Heart left ventricle (tissue), 16 donors: ENCODE data around the gene ROBO1. TPM values are rescaled to one million over a fixed set of nuclear protein-coding genes. Genes with fewer than 3 reads are reported as not detected.

ENCODE experiments used
- ATAC-seq, 4 donors: fragments of 200-7000 bp; cut with Tn5 transposase; one replicate each; pipeline ENCODE4 v1.9.1; 2020 to 2022; ENCODE audit warnings: moderate library complexity in 4 of 4, mild to moderate bottlenecking in 3 of 4, moderate number of reproducible peaks in 1 of 4
- DNase-seq, 5 donors: peaks; one replicate each; pipeline ENCODE4 v3.0.0-alpha.2; 2020
- H3K27ac ChIP-seq, 12 donors: fragments of 200-600 bp; sonication (generic) in 4 of 12; one replicate each; pipeline versions ENCODE4 v1.5.0 to v1.8.0; 2016 to 2022; ENCODE audit warnings: mild to moderate bottlenecking in 2 of 12
- H3K27me3 ChIP-seq, 9 donors: fragments of 200-600 bp; sonication (generic) in 2 of 9; one replicate each; pipeline versions ENCODE4 v1.5.1 to v1.8.0; 2016 to 2022; ENCODE audit warnings: mild to moderate bottlenecking in 3 of 9
- H3K36me3 ChIP-seq, 9 donors: fragments of 200-600 bp; sonication (generic) in 2 of 9; one replicate each; pipeline versions ENCODE4 v1.5.0 to v1.8.0; 2018 to 2022; ENCODE audit warnings: mild to moderate bottlenecking in 2 of 9
- H3K4me1 ChIP-seq, 12 donors: fragments of 200-600 bp; sonication (generic) in 4 of 12; one replicate each; pipeline versions ENCODE4 v1.5.0 to v1.8.0; 2016 to 2022; ENCODE audit warnings: mild to moderate bottlenecking in 3 of 12
- H3K4me3 ChIP-seq, 12 donors: fragments of 200-600 bp; sonication (generic) in 4 of 12; one replicate each; pipeline versions ENCODE4 v1.5.0 to v1.8.0; 2017 to 2022; ENCODE audit warnings: mild to moderate bottlenecking in 9 of 12, moderate library complexity in 4 of 12
- H3K9me3 ChIP-seq, 12 donors: fragments of 200-600 bp; sonication (generic) in 4 of 12; one replicate each; pipeline versions ENCODE4 v1.5.0 to v1.8.0; 2016 to 2022; ENCODE audit warnings: mild to moderate bottlenecking in 1 of 12
- CTCF ChIP-seq, 12 donors: fragments of 200-600 bp; sonication (generic) in 4 of 12; IDR thresholded peaks; one replicate each; pipeline versions ENCODE4 v1.5.0 to v1.8.0; 2018 to 2022; ENCODE audit warnings: antibody characterized with exemption in 12 of 12, mild to moderate bottlenecking in 5 of 12
- POLR2A ChIP-seq, 2 donors: fragments of 450-650 bp; IDR thresholded peaks; one replicate each; pipeline ENCODE4 v1.6.1; 2017; ENCODE audit warnings: antibody characterized with exemption in 2 of 2, mild to moderate bottlenecking in 2 of 2, moderate library complexity in 2 of 2
- WGBS, 4 donors: extraction: QIAGEN DNeasy Blood & Tissue Kit in 2 of 4; methylation state at CpG; one replicate each; pipeline versions ENCODE4 v1.1.5 to v1.1.7; 2013 to 2018; 5-methylcytosine and 5-hydroxymethylcytosine counted together
- intact Hi-C, 10 donors: fragments of 100-400 bp; cut with DNase I; formaldehyde crosslinking; loops; one replicate each; pipeline versions ENCODE4 v1.11.1 to v1.14.2; 2022
- polyA plus RNA-seq, 2 donors: library from polyadenylated mRNA; stranded (reverse); fragments of 200-250 nt; gene quantifications; one replicate each; pipeline ENCODE4 v1.2.3, GENCODE V29; 2013
- total RNA-seq, 9 donors: library from RNA; depleted of rRNA in 2 of 9; stranded (reverse); fragments of >200 nt in 2 of 9; fragmentation: NEBNext Ultra II Directional in 3 of 9; extraction: Animal tissue kit (Norgen Biotek cat#: 25700) in 3 of 9; gene quantifications; one replicate each; pipeline versions ENCODE4 v1.1.0 to v1.2.4, GENCODE V29; 2016 to 2023
- donor health status: ischemic (EF 13 %, LVEDD 7.1; RV severe dilation, severe dysfunction).
- donor health status: healthy with polysubstance abuse.
- donor health status: DM: no; HTN: yes; CAD: no.
- donor health status: DM: no; HTN: no; CAD: no.
- donor health status: ischemic (EF 25% LVEDD 6.9; RV normal size, moderate dysfunction).
- donor health status: ischemic (EF 25% LVEDD 5.7; RV mildly dilated, moderate dysfunction).
- donor health status: healthy.
- donor health status: DM: yes; HTN: yes; CAD: no.
- donor health status: ischemic (EF 35%, LVEDD 5.7; RV mildly dilated, moderate dysfunction).
- donor health status: nonischemic (EF 11% LVEDD 7.7; RV severe dilation, severe dysfunction).
- donor health status: DM: yes; HTN: yes; CAD: no.
- donor health status: PGD.
- donor health status: ischemic (EF 29% LVEDD 5.4; RV normal size, mild dysfunction).
- donor health status: nonischemic (EF 23%, LVEDD 6.1; RV moderate dilation, normal function).

The ROBO1 gene
- total and polyA plus RNA-seq, 11 donors = 1.4 to 14.8 (median 5.7) TPM

GRCh38 chr3:79317551-79318518, 450.0 kb downstream of the ROBO1 start:
- Histone ChIP-seq H3K27me3 (no peaks in the 10 kb centered on the region), H3K27ac (no peak overlapping the region), H3K36me3 (no peaks in the 10 kb centered on the region), H3K9me3 (no peaks in the 10 kb centered on the region), H3K4me3 (no peak overlapping the region), H3K4me1 (no peaks in the 10 kb centered on the region)
- ATAC-seq = no peak
- TF ChIP-seq CTCF (IDR thresholded peaks at IDR 0.05) (no peak), POLR2A (IDR thresholded peaks at IDR 0.05) (no peak)
- DNase-seq = no peak
- WGBS, 4 donors = 84 to 90% (median 85%) methylated on average over 7 of the region's 7 CpGs
- intact Hi-C loops = no loop called here

GRCh38 chr3:79314962-79315361, 452.8 kb downstream of the ROBO1 start:
- Histone ChIP-seq H3K36me3 (no peaks in the 10 kb centered on the region), H3K4me3 (no peak overlapping the region), H3K27me3 (no peaks in the 10 kb centered on the region), H3K4me1 (no peaks in the 10 kb centered on the region), H3K9me3 (no peaks in the 10 kb centered on the region), H3K27ac (peak overlapping the region in 1 of 12 donors; percentile 19)
- no peak for ATAC-seq
- TF ChIP-seq CTCF (IDR thresholded peaks at IDR 0.05) = no peak
- 82 to 92% (median 88%) methylated on average over 2 of the region's 2 CpGs for WGBS, 4 donors
- intact Hi-C loops = no loop called here
- no peak for DNase-seq

GRCh38 chr3:79314544-79314943, 453.3 kb downstream of the ROBO1 start:
- DNase-seq = no peak
- intact Hi-C loops = no loop called here
- H3K4me1 ChIP-seq = no peaks in the 10 kb centered on the region

More at GRCh38 chr3:79314544-79314943, 453.3 kb downstream of the ROBO1 start:
- no peak for TF ChIP-seq POLR2A (IDR thresholded peaks at IDR 0.05)
- TF ChIP-seq CTCF (IDR thresholded peaks at IDR 0.05) = no peak
- Histone ChIP-seq H3K27ac (peak overlapping the region in 1 of 12 donors; percentile 19), H3K4me3 (no peak overlapping the region), H3K27me3 (no peaks in the 10 kb centered on the region), H3K36me3 (no peaks in the 10 kb centered on the region), H3K9me3 (no peaks in the 10 kb centered on the region)
- 91 to 96% (median 93%) methylated on average over 1 of the region's 1 CpG for WGBS, 4 donors
- ATAC-seq = no peak
